OCI-M1 (cell line): Measurements from ENCODE around the gene APOBEC2.

Experiments
- DNase-seq: peaks from one replicate; lab custom pipeline; 2025; lab: John Stamatoyannopoulos, UW

The APOBEC2 gene

DNA sequence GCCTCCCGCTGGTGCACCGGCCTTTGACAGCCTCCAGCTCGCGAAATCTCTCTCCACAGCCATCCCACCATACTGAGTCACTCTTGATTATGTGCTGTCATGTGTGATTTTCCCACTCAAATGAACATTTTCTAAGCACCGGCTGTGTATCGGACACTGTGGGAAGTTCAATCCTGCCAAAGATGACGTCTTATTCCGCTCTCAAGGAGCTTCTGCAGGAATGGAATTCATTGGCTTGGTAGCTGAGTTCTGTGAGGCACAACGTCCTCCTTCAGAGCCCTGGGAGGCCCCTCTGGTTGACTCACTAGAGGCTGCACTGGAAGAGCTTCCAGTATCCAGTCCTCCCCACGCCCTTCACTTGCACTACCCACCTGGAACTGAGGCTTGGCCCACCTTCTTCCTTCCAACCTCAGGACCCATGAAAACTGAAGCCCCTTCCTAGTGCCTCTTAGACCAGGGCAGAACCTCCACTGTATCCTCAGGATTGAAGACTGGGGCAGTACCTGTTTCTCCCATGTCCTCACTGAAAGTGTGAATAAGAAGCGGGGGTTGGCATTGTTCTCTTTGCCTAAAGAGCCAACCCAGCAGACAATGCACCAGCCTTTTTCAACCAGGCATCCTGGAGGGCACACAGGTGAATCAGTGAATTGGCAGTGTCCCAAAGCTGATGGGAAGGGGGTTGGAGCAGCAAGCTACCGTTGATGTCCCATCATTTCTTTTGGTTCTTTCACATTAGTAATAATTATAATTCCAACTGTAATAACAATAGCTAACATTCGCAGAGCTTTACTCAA, 15.7 kb upstream of the APOBEC2 start:
- no peak for DNase-seq

DNA sequence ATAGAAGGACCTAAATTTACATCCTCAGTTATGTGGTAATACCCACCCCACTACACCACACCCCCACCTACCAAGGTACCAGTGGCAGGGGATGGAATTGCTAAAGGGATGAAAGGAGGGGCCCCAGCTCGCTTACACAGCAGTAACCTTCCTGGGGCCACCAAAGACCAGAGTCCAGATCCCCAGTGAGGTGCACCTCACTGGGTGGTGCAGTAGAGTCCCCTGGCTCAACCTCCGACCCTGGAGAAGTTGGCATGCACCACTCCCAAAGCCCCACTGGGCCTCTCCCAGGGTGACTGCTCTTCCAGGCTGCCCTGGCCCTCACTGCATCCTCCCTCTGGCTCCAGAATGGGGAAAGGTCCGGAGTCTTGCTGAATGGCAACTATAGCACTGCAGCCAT, 14.8 kb upstream of the APOBEC2 start:
- DNase-seq: no peak

DNA sequence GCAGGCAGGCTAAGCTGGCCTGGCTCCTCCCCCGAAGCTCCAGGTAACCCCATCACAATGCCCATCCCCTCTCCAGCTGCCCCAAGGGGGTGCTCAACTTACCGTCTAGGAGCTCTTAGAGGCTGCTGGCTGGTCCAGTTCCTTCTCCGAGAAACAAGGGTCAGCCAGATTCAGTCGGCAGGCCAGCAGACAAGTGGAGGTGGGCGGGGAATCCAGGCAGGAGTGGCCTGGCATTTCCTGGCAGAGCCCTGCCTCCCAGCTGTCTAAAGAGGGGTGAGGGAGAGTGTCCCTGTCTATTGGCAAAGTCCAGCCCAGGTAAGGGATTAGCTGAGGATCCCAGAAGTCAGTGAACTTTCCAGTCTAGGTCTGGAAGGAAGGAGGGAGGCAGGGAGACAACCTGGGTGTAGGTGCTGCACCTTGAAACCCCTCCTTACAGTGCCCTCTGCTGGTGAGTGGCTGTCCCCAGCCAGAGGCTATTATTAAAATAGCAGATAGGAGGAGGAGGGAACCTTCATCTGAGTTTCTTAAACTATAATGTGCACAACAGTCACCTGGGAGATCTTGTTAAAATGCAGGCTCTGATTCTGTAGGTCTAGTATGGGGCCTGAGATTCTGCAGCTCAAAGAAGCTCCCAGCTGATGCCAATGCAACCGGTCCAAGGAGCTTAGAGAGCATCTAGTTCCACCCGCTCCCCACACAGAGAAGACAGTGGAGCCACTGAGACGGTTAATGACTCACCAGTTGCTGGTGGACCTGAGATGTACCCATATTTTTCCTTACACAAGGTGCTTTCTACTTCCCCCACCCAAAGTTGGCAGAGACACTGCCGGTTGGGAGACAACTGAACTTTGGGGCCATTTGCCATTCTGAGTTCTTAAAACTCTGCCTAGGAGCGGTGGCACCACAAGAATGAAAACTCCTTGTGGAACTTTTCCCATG, 13.7 kb upstream of the APOBEC2 start, which contains the start of gene UNC5CL:
Gene UNC5CL, minus strand, starts transcription at position 162 of the 939 bp plus-strand sequence. CDS start 4,147 bp downstream, outside the sequence.
- DNase-seq: peak; percentile 70

DNA sequence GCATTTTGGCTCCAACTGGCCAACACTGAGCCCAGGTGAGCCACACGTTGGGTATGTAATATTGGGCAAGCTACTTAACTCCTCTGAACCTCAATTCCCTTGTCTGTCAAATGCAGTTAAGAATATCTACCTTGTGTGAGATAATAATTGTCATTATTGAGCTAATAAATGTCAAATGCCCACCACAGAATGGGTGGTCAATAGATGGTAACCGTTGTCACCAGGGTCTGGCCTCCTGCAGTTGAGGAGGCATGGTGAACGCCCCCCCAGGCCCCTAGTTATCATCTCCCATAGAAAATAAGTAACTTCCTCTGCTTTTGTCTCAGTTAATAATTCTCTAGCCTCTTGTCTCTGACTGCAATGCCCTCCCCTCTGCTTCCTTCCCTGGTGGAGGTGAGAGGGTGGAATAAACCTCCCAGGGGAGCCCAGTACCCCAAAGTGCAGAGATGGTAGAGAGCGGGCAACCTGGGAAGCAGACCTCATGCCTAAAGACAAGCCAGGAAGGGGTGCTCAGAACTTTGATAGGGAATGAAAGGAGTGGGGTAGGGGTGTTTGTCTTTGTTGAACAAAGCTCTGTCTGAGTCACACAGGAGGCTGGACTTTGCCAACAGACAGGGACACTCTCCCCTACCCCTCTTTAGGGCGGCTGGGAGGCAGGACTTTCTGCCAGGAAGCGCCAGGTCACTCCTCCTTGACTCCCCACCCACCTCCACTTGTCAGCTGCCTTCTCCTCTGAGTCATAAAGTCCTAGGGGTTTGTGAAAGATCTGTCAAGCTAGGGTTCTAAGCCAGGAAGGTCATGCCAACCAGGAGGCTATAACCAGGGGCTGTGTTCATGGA, 12.7 kb upstream of the APOBEC2 start:
- DNase-seq: peak; percentile 25

DNA sequence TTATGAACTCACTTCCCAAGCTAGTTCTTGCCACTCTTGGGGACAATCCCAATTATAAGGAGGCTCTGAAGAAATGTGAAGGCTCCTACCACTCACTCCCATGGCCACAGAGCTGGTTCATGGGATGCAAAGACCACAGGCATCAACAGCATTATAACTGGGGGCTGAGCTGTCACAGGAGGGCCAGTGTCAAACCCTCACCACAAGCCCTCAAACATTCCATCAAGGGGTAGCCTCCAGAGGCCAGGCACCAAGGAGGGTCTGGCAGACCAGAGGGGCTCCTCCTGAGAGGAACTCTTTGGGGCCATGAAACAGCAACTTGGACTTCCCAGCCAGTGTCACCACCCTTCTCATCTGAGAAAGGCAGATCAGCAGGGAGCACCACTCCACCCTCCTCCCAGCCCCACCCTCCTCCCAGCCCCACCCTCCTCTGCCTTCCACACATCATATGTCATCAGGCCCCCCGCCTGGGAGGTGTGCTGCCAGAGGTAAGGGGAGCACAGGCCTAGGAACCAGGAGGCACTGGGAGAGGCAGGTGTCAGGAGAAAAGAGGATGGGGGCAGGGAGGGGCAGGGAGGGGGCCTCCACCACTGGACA, 12.0 kb upstream of the APOBEC2 start:
- DNase-seq: no peak

DNA sequence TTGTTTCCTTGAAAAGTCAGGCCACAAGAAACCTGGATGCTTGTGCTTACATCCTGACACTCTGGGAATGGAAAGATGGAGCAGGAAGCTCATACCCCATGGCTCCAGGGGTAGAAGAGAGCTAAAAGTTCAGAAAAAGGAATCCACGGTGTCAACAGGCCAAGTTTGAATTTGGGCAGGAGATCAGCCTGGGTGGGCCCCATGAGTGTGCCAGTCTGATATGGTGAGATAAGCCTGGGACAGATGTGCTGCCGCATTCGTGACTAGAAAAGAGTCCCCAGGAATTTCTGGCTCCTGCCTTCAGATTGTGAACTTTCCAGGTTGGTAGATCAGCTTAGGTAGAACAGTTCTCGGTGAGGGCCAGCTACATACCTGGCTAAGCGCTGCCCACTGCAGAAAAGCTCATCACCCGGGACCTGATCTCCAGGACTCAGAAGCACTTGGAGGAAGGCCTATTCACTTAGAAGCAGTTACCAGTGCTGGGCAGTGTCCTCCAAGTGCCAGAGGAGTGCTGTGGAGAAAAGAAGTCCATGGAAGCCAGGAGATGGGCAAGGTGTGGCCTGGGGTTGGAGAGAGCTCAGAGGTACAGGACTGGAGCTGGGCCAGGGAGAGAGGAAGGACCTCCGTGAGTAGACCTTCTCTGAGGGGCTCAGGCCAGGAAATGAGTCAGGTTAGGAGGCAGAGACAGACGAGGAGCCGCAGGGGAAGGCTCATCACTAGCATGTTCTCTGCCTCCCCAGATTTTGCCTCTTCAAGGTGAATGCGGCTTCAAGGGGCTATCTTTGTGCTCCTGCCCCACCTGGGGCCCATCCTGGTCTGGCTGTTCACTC, 10.6 kb upstream of the APOBEC2 start, which contains the start of gene TSPO2:
Gene TSPO2, plus strand, starts transcription at position 242 of the 830 bp plus-strand sequence. Its CDS starts 519 bp downstream, at position 761.
- DNase-seq: no peak

DNA sequence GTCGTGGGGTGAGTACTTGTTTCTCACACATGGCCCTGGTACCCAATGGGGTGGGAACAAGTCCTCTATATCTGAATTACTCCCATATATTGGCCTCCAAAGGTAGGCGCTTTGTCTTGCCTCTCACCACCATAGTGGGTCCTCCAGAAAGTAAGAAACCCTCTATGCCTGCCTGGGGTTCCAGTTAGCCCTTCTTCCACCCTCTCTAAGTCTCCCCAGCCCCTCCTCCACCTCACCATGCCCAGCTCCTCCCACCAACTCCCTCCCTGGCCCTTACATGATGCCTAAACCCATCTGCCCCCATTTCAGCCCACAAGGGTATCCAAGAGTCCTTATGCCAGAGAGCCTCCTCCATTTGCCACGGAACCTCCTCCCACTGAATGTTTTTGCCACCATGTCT, 9.9 kb upstream of the APOBEC2 start:
- DNase-seq: no peak

DNA sequence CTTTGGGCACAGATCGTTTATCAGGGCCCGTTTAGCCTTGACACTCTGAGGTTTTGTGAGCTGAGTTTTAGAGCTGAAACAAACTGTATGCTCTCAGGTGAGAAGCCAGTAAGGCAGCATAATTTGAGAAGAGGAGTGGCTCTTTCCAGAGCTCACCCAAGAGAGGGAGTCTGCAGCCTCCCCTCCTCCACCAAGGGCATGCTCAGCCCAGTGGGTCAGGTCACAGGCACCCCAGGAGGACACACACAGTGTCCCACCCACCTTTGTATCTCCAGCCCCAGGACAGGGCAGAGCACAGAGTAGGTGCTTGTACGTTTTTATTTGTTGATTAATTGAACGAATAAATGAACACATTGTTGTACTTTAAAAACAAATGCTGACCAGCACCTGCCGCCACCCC, 7.3 kb upstream of the APOBEC2 start:
- no peak for DNase-seq

DNA sequence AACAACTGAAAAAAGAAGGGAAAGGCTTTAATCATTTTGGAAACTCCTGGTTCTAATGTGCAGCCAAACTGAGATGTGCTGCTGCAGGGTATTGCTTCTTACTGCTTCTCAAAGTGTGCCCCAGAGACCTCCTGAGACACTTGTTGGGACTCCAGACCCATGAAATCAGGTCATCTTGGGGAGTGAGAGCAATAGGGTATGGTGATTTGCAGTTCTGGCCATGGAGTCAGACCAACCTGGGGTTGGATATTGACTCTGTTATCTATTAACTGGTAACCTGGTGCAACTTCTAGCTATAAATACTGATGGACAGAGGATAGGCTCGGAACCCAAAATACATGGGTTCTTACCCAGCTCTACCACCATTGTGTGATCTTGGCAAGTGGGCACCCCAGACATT, 6.9 kb upstream of the APOBEC2 start:
- no peak for DNase-seq

DNA sequence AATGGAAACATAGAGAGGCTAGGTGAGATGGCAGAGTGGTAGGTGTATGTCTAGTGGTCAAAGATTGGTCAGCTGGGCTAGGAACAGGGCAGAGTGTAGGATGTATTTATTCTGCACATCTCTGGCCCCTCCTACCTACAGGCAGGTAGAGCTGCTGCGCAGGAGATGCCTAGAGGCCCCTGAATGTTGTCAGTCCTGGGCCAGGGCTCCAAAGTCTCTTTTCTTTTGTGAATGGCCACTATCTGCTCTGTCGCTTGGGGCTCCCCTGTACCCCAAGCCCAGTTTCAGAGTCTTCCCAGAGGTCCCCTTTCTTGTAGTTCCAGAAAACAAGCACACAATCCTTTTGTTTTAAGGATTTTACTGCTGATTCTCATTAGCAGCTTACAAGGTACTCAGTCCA, 5.7 kb upstream of the APOBEC2 start:
- no peak for DNase-seq

DNA sequence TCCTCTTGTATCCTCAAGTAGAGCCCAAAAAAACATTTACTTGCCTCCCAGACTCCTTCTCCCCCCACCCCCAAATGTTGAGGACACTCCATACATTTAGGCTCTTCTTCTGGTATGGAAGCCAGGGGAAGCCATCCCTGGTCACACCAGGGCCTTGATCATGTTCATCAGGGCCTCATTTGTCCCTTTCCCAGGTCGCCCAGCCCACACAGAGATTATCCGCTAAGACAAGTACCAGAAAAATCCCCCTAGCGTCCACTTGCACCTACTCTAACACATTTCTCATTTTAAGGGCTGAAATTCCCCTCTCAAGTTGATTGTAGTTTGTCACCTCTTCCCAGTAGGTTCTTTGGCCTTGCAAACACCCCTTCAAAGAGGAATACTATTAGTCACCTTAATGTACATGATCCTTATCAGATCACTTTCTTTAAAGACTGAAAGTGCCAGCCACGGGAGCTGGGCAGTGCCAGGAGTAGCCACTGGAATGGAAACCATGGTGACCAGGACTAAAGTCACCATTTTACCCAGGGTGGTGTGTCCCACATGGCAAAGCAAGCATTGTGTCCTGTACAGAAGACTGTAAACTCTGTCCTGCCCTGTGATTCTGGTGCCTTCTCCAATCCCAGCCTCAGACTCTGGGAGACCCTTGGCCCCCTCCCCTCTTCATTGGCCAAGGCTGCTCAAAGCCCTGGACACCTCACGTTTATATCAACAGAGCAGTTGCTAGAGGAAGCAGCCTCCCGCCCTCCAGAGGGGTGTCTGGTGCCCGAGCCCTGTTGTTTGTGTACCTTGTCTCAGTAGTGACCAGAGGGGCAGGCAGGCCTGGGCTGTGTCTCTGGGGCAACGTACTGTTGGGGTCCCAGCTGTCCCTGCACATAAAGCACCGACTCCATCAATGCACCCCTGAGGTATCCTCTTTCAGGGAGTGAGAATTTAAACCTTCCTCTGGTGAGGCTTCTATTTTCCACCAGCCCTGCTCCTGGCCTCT, 5.0 kb upstream of the APOBEC2 start:
- DNase-seq: no peak

DNA sequence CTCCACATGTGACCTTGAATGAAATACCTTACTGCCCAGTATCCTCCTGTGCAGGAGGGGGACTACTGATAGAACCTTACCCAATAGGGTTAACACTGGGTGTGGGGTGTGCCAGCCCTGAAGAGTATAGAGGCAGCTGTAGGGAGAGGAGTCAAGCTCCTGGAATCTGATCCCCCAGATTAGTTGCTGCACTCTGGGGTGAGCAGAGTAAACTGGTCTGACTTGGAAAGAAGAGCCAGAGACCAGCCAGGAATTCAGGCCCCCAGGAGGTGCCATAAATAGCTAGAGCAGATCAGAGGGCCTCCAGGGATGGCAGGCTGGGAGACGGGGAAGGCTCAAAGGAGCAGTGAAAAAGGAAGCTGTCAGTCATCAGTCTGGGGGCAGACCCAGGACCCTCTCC, 3.5 kb upstream of the APOBEC2 start:
- no peak for DNase-seq

DNA sequence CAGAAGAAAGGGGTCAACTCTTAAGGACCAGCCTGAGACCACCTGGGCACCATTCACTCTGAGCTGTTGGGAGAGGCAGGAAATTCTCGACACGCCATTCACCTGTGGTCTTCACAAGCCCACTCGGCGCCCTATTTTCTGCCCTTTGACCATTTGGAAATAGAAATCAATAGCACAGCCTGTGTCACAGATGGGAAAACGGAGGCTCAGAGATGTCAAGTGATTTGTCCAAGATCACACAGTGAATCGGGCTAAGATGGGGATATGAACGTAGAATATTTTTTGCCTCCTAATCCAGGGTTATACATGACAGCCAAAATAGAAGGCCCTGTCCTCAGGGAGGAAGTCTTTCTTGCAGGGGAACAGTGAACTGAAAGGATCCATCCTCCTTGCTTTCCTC, 3.0 kb upstream of the APOBEC2 start:
- no peak for DNase-seq

DNA sequence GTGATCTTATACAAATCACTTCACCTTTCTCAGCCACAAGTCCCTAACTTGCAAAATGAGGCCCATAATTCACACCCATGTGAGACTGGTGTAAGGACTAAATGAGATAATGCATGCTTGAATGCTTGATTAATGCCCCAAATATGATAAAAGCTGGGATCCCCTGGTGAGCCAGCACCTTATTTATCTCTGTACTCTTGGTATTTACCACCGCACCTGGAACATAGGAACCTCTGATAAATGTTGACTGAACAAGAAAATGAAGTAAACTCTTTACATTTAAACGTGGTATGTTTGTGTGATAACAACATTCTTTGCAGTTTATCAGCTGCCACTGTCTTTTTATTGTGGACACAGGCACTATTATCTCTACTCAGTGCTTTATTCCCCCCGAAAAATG, 2.5 kb upstream of the APOBEC2 start:
- no peak for DNase-seq

DNA sequence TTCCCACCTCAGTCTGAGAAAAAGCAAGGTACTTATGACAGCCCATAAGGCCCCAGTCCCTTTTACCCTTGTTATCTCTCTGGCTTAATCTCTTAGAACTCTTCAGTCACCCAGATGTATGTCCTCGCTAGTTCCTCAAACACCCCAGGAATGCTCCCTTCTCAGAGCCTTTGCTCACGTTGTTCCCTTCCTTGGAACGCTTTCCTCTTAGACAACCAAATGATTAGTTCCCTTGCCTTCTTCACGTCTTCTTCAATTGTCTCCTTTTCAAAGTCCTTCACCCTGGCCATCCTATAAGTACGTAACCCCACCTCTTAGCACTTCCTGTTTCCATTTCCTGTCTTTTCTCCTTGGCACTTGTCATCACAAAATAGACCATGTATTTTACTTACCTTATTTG, 1.1 kb upstream of the APOBEC2 start:
- DNase-seq: peak; percentile 29

DNA sequence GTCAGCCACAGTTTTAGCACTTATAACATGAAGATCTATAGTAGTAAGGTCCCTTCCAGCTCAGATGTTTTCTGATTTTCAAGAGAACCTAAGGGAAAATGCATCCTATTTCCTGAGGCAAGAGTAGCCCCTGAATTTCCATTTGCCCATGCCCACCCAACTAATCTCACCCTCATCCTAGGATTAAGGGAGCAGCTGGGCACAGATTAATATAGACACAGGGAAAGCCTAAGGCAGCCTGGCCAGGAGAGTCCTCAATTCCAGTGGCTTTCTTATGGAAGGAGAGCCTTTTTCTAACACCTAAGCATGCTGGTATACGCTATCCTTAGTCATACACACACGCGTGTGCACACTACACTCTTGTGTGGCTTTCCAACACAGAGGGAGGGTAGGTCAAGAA, 1.5 kb downstream of the APOBEC2 start:
- DNase-seq: no peak

DNA sequence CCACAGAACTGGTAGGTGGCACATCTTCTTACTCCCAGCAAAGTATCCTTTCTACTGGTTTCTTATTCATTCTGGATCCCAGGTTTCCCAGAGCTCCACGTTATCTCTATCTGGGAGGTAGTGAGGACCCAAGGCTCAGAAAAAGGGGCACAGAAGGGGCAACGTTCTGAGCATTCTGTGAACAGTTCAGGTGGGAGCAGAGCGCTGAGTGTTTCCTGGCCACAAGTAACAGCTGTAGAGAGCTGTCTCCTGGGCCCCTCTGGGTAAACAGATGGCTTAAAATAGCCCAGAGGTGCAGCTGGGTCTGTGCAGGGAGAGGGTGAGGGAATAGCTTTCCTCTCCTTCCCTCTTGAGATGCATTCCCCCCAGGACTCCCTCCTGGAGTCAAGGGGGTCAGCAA, 2.1 kb downstream of the APOBEC2 start:
- no peak for DNase-seq

DNA sequence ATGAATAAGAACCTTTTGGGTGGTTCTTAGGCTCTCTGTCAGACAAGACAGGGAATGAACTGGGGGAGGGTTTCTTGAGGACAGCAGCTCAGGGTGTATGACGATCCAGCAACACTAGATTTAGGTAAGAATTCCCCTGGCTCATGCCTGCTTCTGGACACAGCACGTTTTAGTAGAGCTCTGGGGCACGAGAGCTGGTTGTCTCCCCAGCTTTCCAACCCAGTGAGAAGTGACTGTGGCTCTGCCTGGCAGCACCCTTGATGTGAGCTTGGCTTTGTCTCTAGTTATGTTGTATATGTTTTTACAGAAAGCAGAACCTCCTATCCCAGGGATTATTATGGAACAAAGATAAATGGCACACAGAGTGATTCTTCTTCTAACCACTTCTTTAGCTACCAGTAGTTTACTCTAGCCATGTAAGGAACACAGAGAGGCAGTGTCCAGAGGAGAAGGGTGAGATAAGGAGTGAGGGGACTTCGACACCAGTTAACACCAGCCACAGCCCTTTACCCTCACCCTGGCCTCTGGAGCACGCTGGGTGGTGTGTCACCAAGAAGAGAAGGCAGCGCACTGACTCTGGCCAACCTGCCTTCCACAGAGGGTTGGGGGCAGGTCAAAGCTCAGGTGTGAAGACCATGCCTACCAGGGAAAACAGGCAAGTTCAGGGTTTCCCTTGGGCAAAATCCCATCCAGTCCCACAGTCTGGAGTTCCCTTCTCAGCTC, 3.9 kb downstream of the APOBEC2 start:
- peak; percentile 52 for DNase-seq

DNA sequence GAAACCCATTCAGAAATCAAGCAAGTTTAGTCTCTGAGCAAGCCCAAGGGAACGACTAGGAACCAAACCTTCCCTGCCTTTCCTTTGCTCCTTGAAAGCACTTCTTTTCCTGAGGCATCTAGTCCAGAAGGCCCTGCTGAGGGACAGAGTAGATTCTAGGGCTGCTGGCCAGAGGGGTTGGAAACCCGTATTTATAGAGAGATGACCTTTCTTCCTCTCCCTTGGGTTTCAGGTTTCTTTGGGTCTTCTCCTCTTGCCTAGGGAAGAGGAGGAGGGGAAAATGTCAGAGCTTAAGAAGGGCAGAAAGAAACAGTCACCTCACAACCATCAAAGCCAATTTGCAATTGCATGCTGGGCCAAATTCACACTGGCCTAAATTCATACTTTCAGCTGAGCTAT, 5.8 kb downstream of the APOBEC2 start:
- no peak for DNase-seq
